ENCODE data around the gene AQP5. TPM values are rescaled to one million over a fixed set of nuclear protein-coding genes. Genes with fewer than 3 reads are reported as not detected.

Gene AQP5
- polyA plus RNA-seq, 4 donors = 2.0 to 6.8 (median 3.4) TPM

DNA sequence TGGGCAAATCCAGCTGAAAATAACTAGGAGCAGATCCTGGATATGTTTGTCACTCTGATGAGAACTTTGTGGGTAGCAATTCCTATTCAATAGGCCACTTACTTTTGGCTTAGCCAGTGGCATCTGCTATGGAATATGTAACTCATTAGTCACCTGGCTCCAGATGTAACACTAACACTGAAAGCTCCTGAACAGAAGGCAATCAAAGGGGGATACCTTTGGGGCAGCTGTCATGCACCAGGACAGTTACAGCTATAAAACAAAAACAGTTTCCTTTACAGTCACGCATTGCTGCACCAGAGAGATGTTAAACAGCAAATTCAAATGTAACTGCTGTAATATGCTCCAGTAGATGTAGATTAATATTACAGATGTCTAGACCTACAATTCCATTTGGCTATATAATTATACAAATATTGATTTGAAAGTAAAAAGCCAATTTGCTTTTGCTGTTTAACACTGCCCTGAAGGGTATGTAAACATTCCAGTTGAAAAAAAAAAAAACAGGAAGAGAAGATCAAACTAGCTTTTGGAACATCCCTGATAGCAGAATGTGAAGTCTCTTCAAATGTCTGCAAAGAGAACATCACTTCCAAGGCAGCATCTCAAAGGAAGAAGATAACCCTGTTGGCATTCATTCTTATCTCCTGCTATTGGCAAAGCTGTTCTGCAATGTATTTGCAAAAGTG, 45.2 kb downstream of the AQP5 start:
- DNase-seq (ENCODE audit: low read depth in 4 of 4, low spot score in 3 of 4) = no peak

DNA sequence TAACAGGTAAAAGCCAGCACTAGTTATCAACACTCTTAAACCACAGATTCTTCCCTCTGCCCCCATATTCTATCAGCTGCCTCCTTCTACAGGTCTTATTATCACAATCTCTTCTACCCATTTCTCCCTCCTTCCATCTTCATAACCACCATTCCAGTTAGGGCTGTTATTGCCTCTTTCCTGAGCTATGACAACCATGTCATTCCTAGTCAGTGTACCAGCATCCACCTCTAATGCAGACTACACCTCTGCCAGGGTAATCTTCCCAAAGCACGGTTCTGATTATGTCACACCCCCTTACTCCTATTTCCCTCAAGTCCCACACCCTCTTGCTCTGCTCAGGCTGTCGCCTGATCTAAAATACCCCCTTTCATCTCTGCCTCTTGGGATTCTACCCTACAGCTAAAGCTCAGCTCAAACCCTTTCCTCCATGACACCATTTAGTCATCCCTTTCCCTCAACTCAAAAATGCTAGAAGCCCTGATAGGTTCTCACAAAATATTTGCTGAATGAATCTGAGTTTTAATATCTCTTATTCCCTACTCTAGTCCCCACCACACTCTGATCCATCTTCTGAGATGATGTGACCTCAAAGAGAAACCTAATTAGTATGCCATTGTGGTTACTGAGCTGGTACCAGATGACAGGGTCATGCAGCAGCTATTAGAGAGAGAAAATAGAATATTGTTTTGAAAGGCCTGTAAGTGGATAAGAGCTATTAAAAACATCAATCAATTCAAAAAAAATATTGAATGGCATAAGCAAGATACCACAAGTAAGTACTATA, 51.9 kb downstream of the AQP5 start:
- DNase-seq (ENCODE audit: low read depth in 4 of 4, low spot score in 3 of 4) = no peak

DNA sequence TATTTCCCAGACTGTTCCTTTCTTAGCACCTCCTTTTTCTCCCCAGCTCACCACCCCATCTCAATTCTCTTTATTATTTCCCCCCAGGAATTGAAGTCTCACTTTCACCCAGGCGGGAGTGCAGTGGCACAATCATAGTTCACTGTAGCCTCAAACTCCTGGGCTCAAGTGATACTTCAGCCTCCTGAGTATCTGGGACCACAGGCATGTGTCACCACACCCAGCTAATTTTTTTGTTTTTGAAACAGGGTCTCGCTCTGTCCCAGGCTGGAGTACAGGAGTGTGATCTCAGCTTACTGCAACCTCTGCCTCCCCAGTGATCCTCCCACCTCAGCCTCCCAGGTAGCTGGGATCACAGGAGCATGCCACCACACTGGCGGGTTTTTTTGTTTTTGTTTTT, 52.7 kb downstream of the AQP5 start:
- DNase-seq (ENCODE audit: low read depth in 4 of 4, low spot score in 3 of 4) = no peak

Other genes with a start within 250 kb of the AQP5 start
- 100 to 1,000 TPM; 443 to 774 (median 723) TPM for gene TMBIM6, start 220.3 kb upstream of the AQP5 start, polyA plus RNA-seq (ENCODE audit: insufficient read length in 4 of 4)
- gene NCKAP5L, start 133.5 kb upstream of the AQP5 start, polyA plus RNA-seq (ENCODE audit: insufficient read length in 4 of 4) = 10 to 100 TPM; 14.1 to 24.3 (median 19.1) TPM
- 1 to 10 TPM; 5.3 to 9.6 (median 8.3) TPM for gene BCDIN3D, start 118.8 kb upstream of the AQP5 start, polyA plus RNA-seq (ENCODE audit: insufficient read length in 4 of 4)
- 10 to 100 TPM in 1 of 4 donors, 1 to 10 TPM in 3; 3.3 to 35.7 (median 3.9) TPM for gene FAIM2, start 58.0 kb upstream of the AQP5 start, polyA plus RNA-seq (ENCODE audit: insufficient read length in 4 of 4)
- 100 to 1,000 TPM in 3 of 4 donors, under 1 TPM in 1; 0.76 to 242 (median 119) TPM for gene AQP2, start 11.1 kb upstream of the AQP5 start, polyA plus RNA-seq (ENCODE audit: insufficient read length in 4 of 4)
- 10 to 100 TPM in 3 of 4 donors, under 1 TPM in 1; 0.94 to 19.2 (median 16.6) TPM for gene AQP6, start 11.1 kb downstream of the AQP5 start, polyA plus RNA-seq (ENCODE audit: insufficient read length in 4 of 4)
- 10 to 100 TPM; 45.4 to 50.4 (median 49.6) TPM for gene RACGAP1, start 63.6 kb downstream of the AQP5 start, polyA plus RNA-seq (ENCODE audit: insufficient read length in 4 of 4)
- gene ASIC1, start 95.7 kb downstream of the AQP5 start, polyA plus RNA-seq (ENCODE audit: insufficient read length in 4 of 4) = 10 to 100 TPM in 1 of 4 donors, 1 to 10 TPM in 3; 4.3 to 21.4 (median 4.9) TPM
- 100 to 1,000 TPM; 102 to 183 (median 175) TPM for gene SMARCD1, start 123.5 kb downstream of the AQP5 start, polyA plus RNA-seq (ENCODE audit: insufficient read length in 4 of 4)
- gene GPD1, start 142.1 kb downstream of the AQP5 start, polyA plus RNA-seq (ENCODE audit: insufficient read length in 4 of 4) = 10 to 100 TPM in 3 of 4 donors, 1 to 10 TPM in 1; 1.5 to 72.2 (median 46.0) TPM
- 10 to 100 TPM; 35.6 to 54.2 (median 52.2) TPM for gene COX14, start 150.4 kb downstream of the AQP5 start, polyA plus RNA-seq (ENCODE audit: insufficient read length in 4 of 4)
- 10 to 100 TPM; 66.2 to 82.3 (median 75.8) TPM for gene CERS5, start 205.5 kb downstream of the AQP5 start, polyA plus RNA-seq (ENCODE audit: insufficient read length in 4 of 4)

All from left renal pelvis (tissue), 4 donors.